Activated naive CD8-positive, alpha-beta T cell treated with anti-CD3 and anti-CD28 coated beads, Interleukin-2, amount 50 U/mL, for 24 hours (primary cell): ENCODE measurements around the gene QARS1.

ENCODE experiments used
- ATAC-seq: fragments of 150-1000 bp; cut with Tn5 transposase; one replicate; pipeline ENCODE4 v1.10.0; 2021
- DNase-seq: peaks from one replicate; pipeline ENCODE4 v3.0.0; 2021
- H3K27ac Mint-ChIP-seq: one replicate; pipeline ENCODE4 v1.8.0; 2021; ENCODE audit warnings: mild to moderate bottlenecking, mixed read lengths
- H3K27me3 Mint-ChIP-seq: one replicate; pipeline ENCODE4 v1.8.0; 2021; ENCODE audit warnings: mixed read lengths
- H3K36me3 Mint-ChIP-seq: one replicate; pipeline ENCODE4 v1.8.0; 2021; ENCODE audit warnings: low read depth, mixed read lengths
- H3K4me1 Mint-ChIP-seq: one replicate; pipeline ENCODE4 v1.8.0; 2021; ENCODE audit warnings: mixed read lengths
- H3K4me3 Mint-ChIP-seq: one replicate; pipeline ENCODE4 v1.8.0; 2021; ENCODE audit warnings: mild to moderate bottlenecking, moderate library complexity, mixed read lengths
- H3K9me3 Mint-ChIP-seq: one replicate; pipeline ENCODE4 v1.8.0; 2021; ENCODE audit warnings: mixed read lengths

Gene QARS1

GRCh38 chr3:49100046-49100615 is 4.4 kb downstream of the QARS1 start:
- Mint-ChIP-seq H3K4me3 (no peak overlapping the region), H3K9me3 (no peaks in the 10 kb centered on the region), H3K36me3 (peaks cover 26% of the 10 kb centered on the region), H3K27me3 (no peaks in the 10 kb centered on the region), H3K27ac (no peak overlapping the region), H3K4me1 (peaks cover 17% of the 10 kb centered on the region)
- no peak for DNase-seq
- no peak for ATAC-seq

- H3K9me3 Mint-ChIP-seq: no peaks in the 10 kb centered on the region
- no peaks in the 10 kb centered on the region for H3K27me3 Mint-ChIP-seq
- no peak overlapping the region for H3K4me3 Mint-ChIP-seq
- no peak overlapping the region for H3K27ac Mint-ChIP-seq
- peaks cover 24% of the 10 kb centered on the region for H3K36me3 Mint-ChIP-seq
- peaks cover 19% of the 10 kb centered on the region for H3K4me1 Mint-ChIP-seq
- no peak for ATAC-seq
- no peak for DNase-seq
These were observed 5.5 kb downstream of the QARS1 start for GRCh38 chr3:49098910-49099630.

- no peaks in the 10 kb centered on the region for H3K27me3 Mint-ChIP-seq
- H3K4me3 Mint-ChIP-seq: no peak overlapping the region
- peaks cover 24% of the 10 kb centered on the region for H3K36me3 Mint-ChIP-seq
- ATAC-seq (no peak), DNase-seq (no peak)
- peaks cover 13% of the 10 kb centered on the region for H3K4me1 Mint-ChIP-seq
- H3K9me3 Mint-ChIP-seq: no peaks in the 10 kb centered on the region
- no peak overlapping the region for H3K27ac Mint-ChIP-seq
These were observed 6.1 kb downstream of the QARS1 start for GRCh38 chr3:49098429-49098828.

DNA sequence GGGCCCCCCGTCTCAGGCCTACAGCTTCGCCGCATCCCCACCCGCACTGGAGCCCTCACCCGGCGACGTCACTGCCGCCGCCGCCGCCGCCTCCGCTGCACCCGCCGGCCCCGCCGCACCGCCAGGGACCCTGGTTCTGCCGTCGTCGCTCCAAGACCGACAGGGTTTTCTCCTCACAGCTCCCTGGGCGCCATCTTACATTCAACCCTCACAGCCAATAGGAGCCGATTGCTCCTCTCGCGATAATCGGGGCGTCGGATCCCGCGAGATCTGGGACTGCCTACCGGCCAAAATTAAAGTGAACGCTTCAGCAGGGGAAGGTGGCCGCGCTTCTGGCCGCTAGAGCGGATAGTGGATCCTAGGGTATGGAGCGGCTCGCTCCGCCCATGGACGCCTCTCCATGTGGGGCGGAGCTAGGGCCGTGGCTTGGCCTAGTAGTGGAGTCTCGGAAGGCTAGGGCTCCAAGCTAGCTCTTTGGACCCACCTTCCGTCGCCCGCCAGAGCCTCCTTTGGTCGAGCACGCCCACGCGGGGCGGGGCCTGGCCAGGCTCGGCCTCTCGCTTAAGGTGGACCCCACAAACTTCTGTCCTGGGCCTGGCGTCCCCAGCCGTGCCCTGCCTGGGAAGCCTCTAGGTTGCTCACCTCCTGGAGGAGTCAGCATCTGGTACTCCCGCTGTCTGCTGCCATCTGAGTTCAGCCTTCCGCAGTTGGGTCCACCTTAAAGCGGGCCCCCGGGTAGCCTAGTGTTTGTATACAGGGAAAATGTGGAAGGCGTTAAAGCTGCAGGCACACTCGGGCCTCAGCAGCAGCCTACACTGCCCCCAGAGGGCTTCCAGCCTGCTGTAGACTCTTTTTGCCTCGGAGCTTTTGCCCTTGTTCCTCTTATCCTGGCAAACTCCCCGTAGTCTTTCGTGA is 10.4 kb downstream of the QARS1 start, which contains the start of gene QRICH1:
TSS of gene QRICH1 (minus strand) at position 219 of the 915 bp plus-strand sequence. CDS start 17,054 bp downstream, outside the sequence.
- ATAC-seq: peak; percentile 84
- H3K4me1 Mint-ChIP-seq: peaks cover 36% of the 10 kb centered on the region

GRCh38 chr3:49092938-49093852 is 11.4 kb downstream of the QARS1 start:
- Mint-ChIP-seq H3K36me3 (peaks cover 16% of the 10 kb centered on the region), H3K4me1 (peaks cover 36% of the 10 kb centered on the region), H3K4me3 (peak overlapping the region; percentile 91), H3K27me3 (no peaks in the 10 kb centered on the region), H3K27ac (peak overlapping the region; percentile 90), H3K9me3 (no peaks in the 10 kb centered on the region)
- ATAC-seq: peak; percentile 34
- peak; percentile 89 for DNase-seq

More for the DNA sequence above, 10.4 kb downstream of the QARS1 start, which contains the start of gene QRICH1:
- peaks cover 16% of the 10 kb centered on the region for H3K36me3 Mint-ChIP-seq
- H3K4me3 Mint-ChIP-seq: peak within 1 kb of the TSS; percentile 91
- peak; percentile 94 for DNase-seq
- peak within 1 kb of the TSS; percentile 94 for H3K27ac Mint-ChIP-seq
- H3K27me3 Mint-ChIP-seq: no peaks in the 10 kb centered on the region
- no peaks in the 10 kb centered on the region for H3K9me3 Mint-ChIP-seq

- DNase-seq (no peak), ATAC-seq (no peak)
- Mint-ChIP-seq H3K27me3 (no peaks in the 10 kb centered on the region), H3K36me3 (peaks cover 19% of the 10 kb centered on the region), H3K27ac (no peak overlapping the region), H3K4me3 (no peak overlapping the region), H3K9me3 (no peaks in the 10 kb centered on the region), H3K4me1 (peaks cover 3% of the 10 kb centered on the region)
These were observed 23.1 kb downstream of the QARS1 start for GRCh38 chr3:49081429-49081828.

GRCh38 chr3:49079270-49079669 is 25.3 kb downstream of the QARS1 start:
- H3K9me3 Mint-ChIP-seq: no peaks in the 10 kb centered on the region
- H3K4me1 Mint-ChIP-seq: peaks cover 3% of the 10 kb centered on the region
- H3K36me3 Mint-ChIP-seq: peaks cover 21% of the 10 kb centered on the region
- H3K4me3 Mint-ChIP-seq: no peak overlapping the region
- H3K27ac Mint-ChIP-seq: no peak overlapping the region
- ATAC-seq: no peak
- DNase-seq: no peak
- no peaks in the 10 kb centered on the region for H3K27me3 Mint-ChIP-seq

DNA sequence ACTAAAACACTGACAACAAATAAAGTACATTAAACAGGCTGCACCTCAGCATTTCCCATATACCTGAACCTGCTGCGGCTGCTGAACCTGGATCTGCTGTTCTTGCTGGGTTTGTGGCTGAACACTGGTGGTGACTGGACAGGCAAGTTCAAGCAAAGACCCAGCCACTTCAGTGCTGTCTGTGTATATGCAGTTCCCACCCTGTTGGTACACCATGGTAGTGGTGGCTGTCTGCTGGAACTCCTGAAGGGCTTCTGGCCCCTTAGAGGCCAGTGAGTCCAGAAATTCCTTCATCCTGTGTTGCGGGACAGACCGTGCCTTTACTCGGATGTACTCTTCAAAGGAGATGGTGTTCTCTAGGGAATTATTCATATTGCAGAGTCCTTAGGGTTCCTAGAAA is 27.9 kb downstream of the QARS1 start:
- no peak for DNase-seq
- Mint-ChIP-seq H3K4me3 (no peak overlapping the region), H3K9me3 (no peaks in the 10 kb centered on the region), H3K27ac (no peak overlapping the region), H3K36me3 (peaks cover 39% of the 10 kb centered on the region), H3K4me1 (peaks cover 3% of the 10 kb centered on the region), H3K27me3 (no peaks in the 10 kb centered on the region)
- no peak for ATAC-seq

DNA sequence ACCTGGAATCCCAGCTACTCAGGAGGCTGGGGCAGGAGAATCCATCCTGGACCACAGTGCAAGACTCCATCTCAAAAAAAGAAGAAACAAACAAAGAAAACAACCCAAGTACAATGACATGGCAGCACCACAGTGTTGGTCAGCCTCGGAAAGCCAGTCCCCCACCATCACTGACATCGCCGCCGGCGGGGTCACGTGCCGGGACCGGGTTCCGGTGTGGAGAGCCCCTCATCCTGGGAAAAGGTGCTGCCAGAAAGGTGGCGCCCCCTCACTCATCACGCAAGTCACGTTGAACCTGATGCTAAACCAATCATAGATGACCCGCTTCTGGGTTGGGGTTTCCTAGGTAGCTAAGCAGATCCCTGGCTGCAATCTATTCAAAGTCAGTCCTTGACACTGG is 28.4 kb downstream of the QARS1 start:
- H3K9me3 Mint-ChIP-seq: no peaks in the 10 kb centered on the region
- peaks cover 3% of the 10 kb centered on the region for H3K4me1 Mint-ChIP-seq
- H3K27ac Mint-ChIP-seq: no peak overlapping the region
- no peak for ATAC-seq
- H3K27me3 Mint-ChIP-seq: no peaks in the 10 kb centered on the region
- H3K36me3 Mint-ChIP-seq: peaks cover 39% of the 10 kb centered on the region
- H3K4me3 Mint-ChIP-seq: no peak overlapping the region
- DNase-seq: no peak

DNA sequence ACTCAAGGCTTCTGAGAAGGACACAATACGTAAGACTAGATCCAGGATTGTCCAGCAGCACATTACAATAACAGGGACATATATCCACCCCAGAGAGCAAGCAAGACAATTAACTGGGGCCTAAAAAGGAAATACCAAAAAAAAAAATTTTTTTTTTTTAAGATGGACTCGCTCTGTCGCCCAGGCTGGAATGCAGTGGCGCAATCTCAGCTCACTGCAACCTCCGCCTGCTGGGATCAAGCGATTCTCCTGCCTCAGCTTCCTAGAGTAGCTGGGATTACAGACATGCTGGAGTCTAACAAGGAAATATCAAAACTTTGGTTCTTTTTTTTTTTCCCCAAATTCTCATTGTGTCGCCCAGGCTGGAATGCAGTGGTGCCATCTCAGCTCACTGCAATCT is 46.5 kb downstream of the QARS1 start:
- Mint-ChIP-seq H3K9me3 (no peaks in the 10 kb centered on the region), H3K36me3 (peaks cover 23% of the 10 kb centered on the region), H3K4me1 (peaks cover 6% of the 10 kb centered on the region), H3K27ac (no peak overlapping the region), H3K27me3 (no peaks in the 10 kb centered on the region), H3K4me3 (no peak overlapping the region)
- DNase-seq (no peak), ATAC-seq (no peak)

- no peak overlapping the region for H3K27ac Mint-ChIP-seq
- DNase-seq (no peak), ATAC-seq (no peak)
- H3K9me3 Mint-ChIP-seq: no peaks in the 10 kb centered on the region
- peaks cover 6% of the 10 kb centered on the region for H3K4me1 Mint-ChIP-seq
- H3K36me3 Mint-ChIP-seq: peaks cover 27% of the 10 kb centered on the region
- no peak overlapping the region for H3K4me3 Mint-ChIP-seq
- H3K27me3 Mint-ChIP-seq: no peaks in the 10 kb centered on the region
These were observed 47.3 kb downstream of the QARS1 start for GRCh38 chr3:49057268-49057667.

- ATAC-seq: no peak
- Mint-ChIP-seq H3K36me3 (peaks cover 33% of the 10 kb centered on the region), H3K27ac (peak overlapping the region; percentile 5), H3K27me3 (no peaks in the 10 kb centered on the region), H3K4me3 (no peak overlapping the region), H3K9me3 (no peaks in the 10 kb centered on the region), H3K4me1 (peaks cover 4% of the 10 kb centered on the region)
- no peak for DNase-seq
These were observed 50.2 kb downstream of the QARS1 start for GRCh38 chr3:49054344-49054862.

- Mint-ChIP-seq H3K4me3 (no peak overlapping the region), H3K27ac (no peak overlapping the region), H3K36me3 (peaks cover 36% of the 10 kb centered on the region), H3K4me1 (peaks cover 4% of the 10 kb centered on the region), H3K27me3 (no peaks in the 10 kb centered on the region), H3K9me3 (no peaks in the 10 kb centered on the region)
- DNase-seq (no peak), ATAC-seq (no peak)
These were observed 51.0 kb downstream of the QARS1 start for GRCh38 chr3:49053543-49053942.
